HepG2 (cell line): ENCODE results near the gene CLDN9.

Source experiments
- BHLHE40 ChIP-seq: IDR thresholded peaks from 2 replicates; pipeline ENCODE4 v1.6.1; 2011; ENCODE audit warnings: low read length, improper control_type of control experiment
- CEBPB ChIP-seq: IDR thresholded peaks from 2 replicates; pipeline ENCODE4 v1.6.1; 2011; ENCODE audit warnings: low read depth, low read length, improper control_type of control experiment, borderline replicate concordance
- CTCF ChIP-seq: sonication (generic); formaldehyde crosslinking; IDR thresholded peaks from 2 replicates; pipeline ENCODE4 v1.5.0; 2020; ENCODE audit warnings: mild to moderate bottlenecking, missing genetic modification reagents, moderate library complexity
- JUN ChIP-seq: sonication (generic); formaldehyde crosslinking; IDR thresholded peaks from 2 replicates; pipeline ENCODE4 v1.4.0; 2020; ENCODE audit warnings: mild to moderate bottlenecking, missing genetic modification reagents
- KAT2B ChIP-seq: fragments of 150-350 bp; IDR thresholded peaks from 2 replicates; pipeline ENCODE4 v1.6.1; 2014; ENCODE audit warnings: low read depth, low read length, borderline replicate concordance
- NR2F6 ChIP-seq, 2 experiments: IDR thresholded peaks; 2 replicates each; pipeline ENCODE4 v1.6.1; 2016; ENCODE audit warnings: antibody characterized with exemption in 1 of 2, mild to moderate bottlenecking in 1 of 2
- PHB2 ChIP-seq: fragments of 450-650 bp; IDR thresholded peaks from 2 replicates; pipeline ENCODE4 v1.6.1; 2018; ENCODE audit not compliant: partially characterized antibody
- RELA ChIP-seq: sonication (generic); formaldehyde crosslinking; IDR thresholded peaks from 2 replicates; pipeline ENCODE4 v1.4.0; 2020; ENCODE audit warnings: missing genetic modification reagents
- RFX5 ChIP-seq: IDR thresholded peaks from 2 replicates; pipeline ENCODE4 v1.6.1; 2011; ENCODE audit warnings: low read depth, low read length, improper control_type of control experiment
- ZBTB10 ChIP-seq: sonication (generic); formaldehyde crosslinking; IDR thresholded peaks from 2 replicates; pipeline ENCODE4 v1.4.0; 2020; ENCODE audit warnings: missing genetic modification reagents, borderline replicate concordance
- ZFP36 ChIP-seq: fragments of 150-350 bp; IDR thresholded peaks from 2 replicates; pipeline ENCODE4 v1.6.1; 2018; ENCODE audit warnings: borderline replicate concordance, low read length, low read depth; ENCODE audit not compliant: partially characterized antibody
- ZFP91 ChIP-seq: sonication (generic); formaldehyde crosslinking; IDR thresholded peaks from 2 replicates; pipeline ENCODE4 v1.9.0; 2022; ENCODE audit warnings: missing genetic modification reagents, mild to moderate bottlenecking, borderline replicate concordance

GRCh38 chr16:3047387-3047720 lies 34.6 kb downstream of the CLDN9 start:
- TF ChIP-seq JUN: no peak
- TF ChIP-seq NR2F6 (IDR thresholded peaks at IDR 0.05): no peak
- no peak for TF ChIP-seq NR2F6 (CRISPR knock-in tag; IDR thresholded peaks at IDR 0.05)
- no peak for TF ChIP-seq RELA (CRISPR knock-in tag)
- no peak for TF ChIP-seq BHLHE40
- no peak for TF ChIP-seq ZBTB10 (CRISPR knock-in tag)
- TF ChIP-seq CEBPB: no peak
- no peak for TF ChIP-seq KAT2B
- no peak for TF ChIP-seq PHB2
- no peak for TF ChIP-seq CTCF (CRISPR knock-in tag)
- TF ChIP-seq ZFP91 (CRISPR knock-in tag): no peak
- TF ChIP-seq RFX5: no peak
- TF ChIP-seq ZFP36: no peak
